Measurements from ENCODE around the gene SENP7.
A peak's percentile ranks its signal among the peaks of the same experiment; 100 is the strongest.
"Not testable (repeated sequence)": the region's sequence is repeated elsewhere in the genome, so short reads cannot be mapped to it uniquely, and the experiment has no call there.

Gene SENP7

DNA sequence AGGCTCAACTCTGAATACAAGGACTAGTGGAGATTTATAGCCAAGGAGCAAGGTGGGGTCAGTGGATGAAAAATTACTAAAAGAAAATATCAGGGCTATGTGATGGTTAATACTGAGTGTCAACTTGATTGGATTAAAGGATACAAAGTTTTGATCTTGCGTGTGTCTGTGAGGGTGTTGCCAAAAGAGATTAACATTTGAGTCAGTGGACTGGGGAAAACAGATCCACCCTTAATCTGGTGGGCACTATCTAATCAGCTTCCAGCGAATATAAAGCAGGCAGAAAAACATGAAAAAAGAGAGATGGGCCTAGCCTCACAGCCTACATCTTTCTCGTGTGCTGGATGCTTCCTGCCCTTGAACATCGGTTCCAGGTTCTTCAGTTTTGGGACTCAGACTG is 14.4 kb upstream of the SENP7 start:
- no peak for DNase-seq

DNA sequence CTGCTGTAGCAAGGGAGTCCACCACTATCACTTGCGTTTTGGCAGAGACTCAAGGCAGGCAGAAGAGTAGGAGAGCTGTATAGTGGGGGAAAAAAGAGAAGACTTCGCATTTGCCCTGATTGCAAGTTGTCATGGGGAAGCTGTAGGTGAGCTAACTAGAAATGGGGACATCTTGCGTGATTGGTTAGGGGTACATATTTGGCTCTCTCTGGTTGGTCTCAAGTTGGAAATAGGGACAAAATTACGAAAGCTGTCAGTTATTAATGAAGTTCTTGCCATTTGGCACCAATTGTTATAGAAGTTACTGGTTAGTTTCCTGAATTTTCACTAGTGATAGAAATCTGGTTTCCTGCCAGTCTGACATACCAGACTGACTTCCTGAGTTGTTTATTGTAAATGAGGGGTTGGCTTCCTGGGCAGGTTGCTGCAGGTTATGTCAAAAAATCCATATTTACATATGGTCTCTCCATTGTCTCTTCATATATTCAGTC is 8.2 kb upstream of the SENP7 start:
- DNase-seq = no peak

- DNase-seq = no peak
Measured at GRCh38 chr3:101519685-101520365, 6.8 kb upstream of the SENP7 start.

GRCh38 chr3:101518421-101518871 is 5.4 kb upstream of the SENP7 start:
- peak; percentile 8 for DNase-seq

DNA sequence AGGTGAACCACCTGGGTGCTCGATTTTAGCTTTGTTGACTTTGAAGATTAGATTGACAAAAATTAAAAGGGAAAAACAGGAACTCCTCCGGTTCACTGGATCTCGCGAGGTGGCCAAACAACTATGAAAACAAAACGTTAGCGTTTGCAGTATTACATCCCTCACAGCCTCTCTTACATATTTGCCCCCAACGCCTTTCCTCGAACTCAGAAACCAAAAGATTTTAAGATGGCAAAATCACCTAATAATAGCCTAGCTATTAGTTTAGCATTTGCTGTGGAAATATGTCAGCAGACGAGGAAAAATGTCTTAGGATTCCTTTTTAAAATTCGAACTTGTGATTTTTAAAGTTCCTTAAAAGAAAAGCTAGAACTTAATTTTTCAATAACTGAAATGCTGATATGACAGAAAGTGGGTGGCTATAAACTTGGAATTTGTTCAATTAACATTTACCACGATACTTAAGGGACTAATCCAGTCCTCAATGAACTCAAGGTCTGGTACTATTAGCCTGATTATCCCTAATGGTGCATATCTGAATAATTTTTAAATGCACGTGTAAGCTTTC is 491 bp upstream of the SENP7 start:
- no peak for DNase-seq

DNA sequence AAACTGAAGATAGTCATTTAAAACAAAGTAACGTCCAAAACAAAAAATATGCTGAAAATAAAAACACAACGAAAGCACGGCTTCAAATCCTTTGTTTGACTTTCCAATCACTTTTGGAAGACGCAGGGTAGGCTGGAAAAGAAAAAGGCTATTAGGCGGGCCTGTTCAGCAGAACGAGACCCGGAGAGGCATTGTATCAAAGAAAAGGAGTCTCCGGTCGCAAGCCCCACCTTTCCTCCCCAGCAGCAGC is 691 bp downstream of the SENP7 start:
- DNase-seq = no peak

GRCh38 chr3:101509811-101510210 is 3.2 kb downstream of the SENP7 start:
- no peak for DNase-seq

- DNase-seq = no peak
Measured at GRCh38 chr3:101509281-101509680, 3.7 kb downstream of the SENP7 start.

DNA sequence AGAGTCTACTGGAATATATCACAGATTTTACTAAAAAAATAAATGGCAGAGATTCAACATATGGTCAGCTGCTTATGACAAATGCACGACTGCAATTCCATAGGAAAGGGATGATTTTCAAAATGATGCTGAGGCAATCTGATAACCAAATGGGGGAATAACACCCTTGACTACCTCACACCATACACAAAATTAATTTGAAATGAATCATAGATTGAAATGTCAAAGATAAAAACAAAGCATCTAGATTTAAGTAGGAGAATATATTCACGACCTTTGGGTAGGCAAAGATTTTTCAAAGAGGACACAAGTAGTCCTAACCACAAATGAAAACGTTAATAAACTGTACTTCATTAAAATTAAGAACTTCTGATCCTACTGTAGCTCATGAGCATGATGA is 11.2 kb downstream of the SENP7 start:
- DNase-seq = no peak

GRCh38 chr3:101500208-101500607 is 12.8 kb downstream of the SENP7 start:
- DNase-seq = no peak

DNA sequence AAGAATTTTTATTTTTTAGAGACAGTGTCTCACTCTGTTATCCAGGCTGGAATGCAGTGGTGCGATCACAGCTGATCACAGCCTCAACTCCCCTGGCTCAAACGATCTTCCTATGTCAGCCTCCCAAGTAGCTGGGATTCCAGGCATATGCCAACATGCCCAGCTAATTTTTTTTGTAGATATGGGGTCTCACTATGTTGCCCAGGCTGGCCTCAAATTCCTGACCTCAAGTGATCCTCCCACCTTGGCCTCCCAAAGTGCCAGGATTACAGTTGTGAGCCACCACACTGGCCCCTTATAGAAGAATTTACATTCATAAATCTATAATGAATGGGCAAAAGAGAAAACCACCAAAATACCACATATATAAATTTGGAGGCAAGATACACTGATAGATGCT is 15.2 kb downstream of the SENP7 start:
- no peak for DNase-seq

- no peak for DNase-seq
Measured at GRCh38 chr3:101495552-101495951, 17.5 kb downstream of the SENP7 start.

DNA sequence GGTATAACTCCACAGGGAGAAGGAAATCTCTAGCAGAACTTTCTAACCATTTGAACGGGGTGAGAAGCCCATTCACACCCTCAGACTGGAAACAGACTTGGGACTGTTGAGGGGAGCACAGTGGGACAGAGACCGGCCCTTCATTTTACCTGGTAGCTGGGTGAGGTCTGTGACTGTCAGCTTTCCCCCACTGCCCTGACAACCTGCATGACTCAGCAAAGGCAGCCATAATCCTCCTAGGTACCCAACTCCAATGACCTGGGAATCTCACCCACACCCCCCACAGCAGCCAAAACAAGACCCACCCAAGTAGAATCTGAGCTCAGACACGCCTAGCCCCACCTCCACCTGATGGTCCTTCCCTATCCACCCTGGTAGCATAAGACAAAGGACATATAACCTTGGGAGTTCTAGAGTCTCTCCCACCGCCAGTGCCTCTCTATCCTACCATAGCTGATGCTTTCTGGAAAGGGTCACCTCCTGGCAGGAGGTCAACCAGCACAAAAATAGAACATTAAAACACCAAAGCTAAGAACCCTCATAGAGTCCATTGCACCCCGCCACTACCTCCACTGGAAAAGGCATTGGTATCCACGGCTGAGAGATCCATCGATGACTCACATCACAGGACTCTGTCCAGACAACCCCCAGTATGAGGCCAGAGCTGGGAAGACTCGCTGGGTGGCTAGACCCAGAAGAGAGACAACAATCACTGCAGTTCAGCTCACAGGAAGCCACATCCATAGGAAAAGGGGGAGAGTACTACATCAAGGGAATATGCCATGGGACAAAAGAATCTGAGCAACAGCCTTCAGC is 28.0 kb downstream of the SENP7 start:
- no peak for DNase-seq

- DNase-seq = no peak
Measured at GRCh38 chr3:101478980-101479379, 34.0 kb downstream of the SENP7 start.

- DNase-seq = not testable (repeated sequence)
Measured at GRCh38 chr3:101474841-101475552, 38.0 kb downstream of the SENP7 start.

DNA sequence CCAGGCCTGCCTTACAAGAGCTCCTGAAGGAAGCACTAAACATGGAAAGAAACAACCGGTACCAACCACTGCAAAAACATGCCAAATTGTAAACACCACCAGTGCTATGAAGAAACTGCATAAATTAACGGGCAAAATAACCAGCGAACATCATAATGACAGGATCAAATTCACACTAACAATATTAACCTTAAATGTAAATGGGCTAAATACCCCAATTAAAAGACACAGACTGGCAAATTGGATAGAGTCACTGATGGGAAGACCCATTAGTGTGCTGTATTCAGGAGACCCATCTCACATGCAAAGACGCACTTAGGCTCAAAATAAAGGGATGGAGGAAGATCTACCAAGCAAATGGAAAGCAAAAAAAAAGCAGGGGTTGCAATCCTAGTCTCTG is 44.3 kb downstream of the SENP7 start:
- DNase-seq = not testable (repeated sequence)

- DNase-seq = not testable (repeated sequence)
Measured at GRCh38 chr3:101467310-101467663, 45.7 kb downstream of the SENP7 start.

DNA sequence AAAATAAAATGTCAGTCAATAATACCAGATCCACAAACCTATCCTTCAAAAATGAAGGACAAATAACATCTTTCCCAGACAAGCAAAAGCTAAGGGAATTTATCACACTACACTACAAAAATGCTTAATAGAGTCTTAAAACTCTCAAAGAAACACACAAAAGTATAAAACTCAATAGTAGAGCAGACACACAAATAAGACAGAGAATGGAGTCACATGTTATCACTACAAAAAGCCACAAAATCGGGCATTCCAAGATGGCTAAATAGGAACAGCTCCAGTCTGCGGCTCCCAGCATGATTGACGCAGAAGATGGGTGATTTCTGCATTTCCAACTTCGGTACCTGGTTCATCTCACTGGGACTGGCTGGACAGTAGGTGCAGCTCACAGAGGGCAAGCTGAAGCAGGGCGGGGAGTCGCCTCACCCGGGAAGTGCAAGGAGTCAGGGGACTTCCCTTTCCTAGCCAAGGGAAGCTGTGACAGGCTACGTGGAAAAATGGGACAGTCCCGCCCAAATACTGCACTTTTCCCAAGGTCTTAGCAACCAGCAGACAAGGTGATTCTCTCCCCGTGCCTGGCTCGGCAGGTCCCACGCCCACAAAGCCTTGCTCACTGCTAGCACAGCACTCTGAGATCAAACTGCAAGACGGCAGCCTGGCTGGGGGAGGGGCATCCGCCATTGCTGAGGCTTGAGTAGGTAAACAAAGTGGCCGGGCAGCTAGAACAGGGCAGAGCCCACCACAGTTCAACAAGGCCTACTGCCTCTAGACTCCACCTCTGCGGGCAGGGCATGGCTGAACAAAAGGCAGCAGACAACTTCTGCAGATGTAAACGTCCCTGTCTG is 46.3 kb downstream of the SENP7 start:
- DNase-seq = no peak

DNA sequence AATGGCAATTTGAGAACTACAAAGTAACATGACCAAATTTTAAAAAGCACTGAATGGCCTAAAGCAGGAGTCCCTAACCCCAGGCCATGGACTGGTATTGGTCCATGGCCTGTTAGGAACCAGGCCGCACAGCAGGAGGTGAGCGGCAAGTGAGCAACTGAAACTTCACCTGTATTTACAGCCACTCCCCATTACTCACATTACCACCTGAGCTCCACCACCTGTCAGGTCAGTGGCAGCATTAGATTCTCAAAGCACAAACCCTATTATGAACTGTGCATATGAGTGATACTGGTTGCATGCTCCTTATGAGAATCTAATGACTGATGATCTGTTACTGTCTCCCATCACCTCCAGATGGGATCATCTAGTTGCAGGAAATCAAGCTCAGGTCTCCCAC is 48.8 kb downstream of the SENP7 start:
- no peak for DNase-seq

GRCh38 chr3:101461451-101461850 is 51.6 kb downstream of the SENP7 start:
- no peak for DNase-seq

GRCh38 chr3:101458387-101458786 is 54.6 kb downstream of the SENP7 start:
- no peak for DNase-seq

DNA sequence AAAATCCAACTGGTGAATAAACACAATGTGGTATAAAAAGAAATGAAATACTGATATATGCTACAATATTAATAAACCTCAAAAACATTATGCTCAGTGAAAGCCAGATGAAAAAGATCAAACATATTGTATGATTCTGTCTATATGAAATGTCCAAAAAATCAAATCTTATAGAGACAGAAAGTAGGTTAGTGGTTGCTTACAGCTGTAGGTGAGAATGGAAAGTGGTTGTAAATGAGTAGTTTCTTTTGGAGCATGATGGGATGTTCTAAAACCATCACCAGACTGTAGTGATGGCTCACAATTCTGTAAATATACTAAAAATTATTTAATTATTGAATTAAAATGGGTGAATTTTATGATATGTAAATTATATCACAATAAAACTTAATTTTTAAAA is 58.4 kb downstream of the SENP7 start:
- DNase-seq = no peak

GRCh38 chr3:101453961-101454360 is 59.1 kb downstream of the SENP7 start:
- DNase-seq = no peak

Data from stimulated activated naive CD4-positive, alpha-beta T cell treated with Interleukin-2 at 50 U/mL for 16 hours (primary cell).